Measurements from ENCODE around the gene PAQR9. TPM values are rescaled to one million over a fixed set of nuclear protein-coding genes. Genes with fewer than 3 reads are reported as not detected.

Gene PAQR9
- total RNA-seq, 2 donors from 2014 or later: not detected

DNA sequence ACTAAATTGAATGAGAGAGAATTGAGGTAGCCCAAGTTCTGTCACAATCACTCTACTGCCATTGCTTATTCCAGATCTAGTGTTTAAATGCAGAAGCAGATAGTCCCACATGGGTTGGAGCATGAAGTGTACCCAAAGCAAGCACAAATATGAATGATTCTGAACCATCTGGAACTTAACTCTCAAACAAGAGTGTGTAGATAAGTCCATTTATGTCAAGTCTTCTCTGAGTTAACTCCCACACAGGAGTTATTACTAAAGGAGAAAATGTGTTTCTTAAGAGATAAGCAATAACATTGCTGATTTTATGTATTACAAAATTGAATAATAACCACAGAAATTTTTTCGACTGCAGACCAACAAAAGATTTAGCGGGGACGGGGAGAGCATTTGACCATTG is 33.6 kb downstream of the PAQR9 start:
- TF ChIP-seq, protein P1, sequence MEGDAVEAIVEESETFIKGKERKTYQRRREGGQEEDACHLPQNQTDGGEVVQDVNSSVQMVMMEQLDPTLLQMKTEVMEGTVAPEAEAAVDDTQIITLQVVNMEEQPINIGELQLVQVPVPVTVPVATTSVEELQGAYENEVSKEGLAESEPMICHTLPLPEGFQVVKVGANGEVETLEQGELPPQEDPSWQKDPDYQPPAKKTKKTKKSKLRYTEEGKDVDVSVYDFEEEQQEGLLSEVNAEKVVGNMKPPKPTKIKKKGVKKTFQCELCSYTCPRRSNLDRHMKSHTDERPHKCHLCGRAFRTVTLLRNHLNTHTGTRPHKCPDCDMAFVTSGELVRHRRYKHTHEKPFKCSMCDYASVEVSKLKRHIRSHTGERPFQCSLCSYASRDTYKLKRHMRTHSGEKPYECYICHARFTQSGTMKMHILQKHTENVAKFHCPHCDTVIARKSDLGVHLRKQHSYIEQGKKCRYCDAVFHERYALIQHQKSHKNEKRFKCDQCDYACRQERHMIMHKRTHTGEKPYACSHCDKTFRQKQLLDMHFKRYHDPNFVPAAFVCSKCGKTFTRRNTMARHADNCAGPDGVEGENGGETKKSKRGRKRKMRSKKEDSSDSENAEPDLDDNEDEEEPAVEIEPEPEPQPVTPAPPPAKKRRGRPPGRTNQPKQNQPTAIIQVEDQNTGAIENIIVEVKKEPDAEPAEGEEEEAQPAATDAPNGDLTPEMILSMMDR (IDR thresholded peaks at IDR 0.05): no peak
- H3K9ac ChIP-seq (ENCODE audit: low read depth in 2 of 2, low read length in 2 of 2): no peak overlapping the region
- H3K4me3 ChIP-seq: no peak overlapping the region
- intact Hi-C loops (cut with DNase I): loop anchor here (10.0 kb wide), 1 partner anchor 55 kb away; no protein-coding TSS in a partner anchor
- H3K27me3 ChIP-seq: no peaks in the 10 kb centered on the region
- DNase-seq: no peak
- no peaks in the 10 kb centered on the region for H3K9me3 ChIP-seq
- H3K27ac ChIP-seq: no peak overlapping the region
- H3K36me3 ChIP-seq: no peaks in the 10 kb centered on the region
- no peaks in the 10 kb centered on the region for H3K4me1 ChIP-seq

DNA sequence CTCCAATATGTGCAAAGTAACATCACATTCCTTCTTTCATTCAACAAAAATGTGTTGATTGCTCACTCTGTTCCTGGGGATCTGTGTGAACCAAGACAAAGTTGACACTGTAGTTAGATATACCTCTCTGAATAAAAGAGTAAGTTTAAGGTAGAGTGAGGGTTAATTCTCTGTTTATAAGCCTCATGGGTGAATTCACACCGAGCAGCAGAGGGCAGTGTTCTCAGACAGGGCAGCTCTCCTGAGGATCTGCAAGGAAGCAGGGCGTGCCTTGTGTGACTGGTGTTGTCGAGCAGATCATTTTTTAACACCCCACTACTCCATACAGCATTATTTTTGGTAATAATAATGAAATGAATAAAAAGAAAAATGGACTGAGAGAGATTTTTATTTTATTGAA is 34.4 kb downstream of the PAQR9 start:
- Histone ChIP-seq H3K4me3 (no peak overlapping the region), H3K36me3 (no peaks in the 10 kb centered on the region), H3K9ac (ENCODE audit: low read depth in 2 of 2, low read length in 2 of 2) (no peak overlapping the region), H3K9me3 (no peaks in the 10 kb centered on the region), H3K27me3 (no peaks in the 10 kb centered on the region), H3K27ac (no peak overlapping the region), H3K4me1 (no peaks in the 10 kb centered on the region)
- DNase-seq: peak; percentile 57
- TF ChIP-seq, protein P1 (IDR thresholded peaks at IDR 0.05): peak; percentile 59
- intact Hi-C loops (cut with DNase I): no loop called here

DNA sequence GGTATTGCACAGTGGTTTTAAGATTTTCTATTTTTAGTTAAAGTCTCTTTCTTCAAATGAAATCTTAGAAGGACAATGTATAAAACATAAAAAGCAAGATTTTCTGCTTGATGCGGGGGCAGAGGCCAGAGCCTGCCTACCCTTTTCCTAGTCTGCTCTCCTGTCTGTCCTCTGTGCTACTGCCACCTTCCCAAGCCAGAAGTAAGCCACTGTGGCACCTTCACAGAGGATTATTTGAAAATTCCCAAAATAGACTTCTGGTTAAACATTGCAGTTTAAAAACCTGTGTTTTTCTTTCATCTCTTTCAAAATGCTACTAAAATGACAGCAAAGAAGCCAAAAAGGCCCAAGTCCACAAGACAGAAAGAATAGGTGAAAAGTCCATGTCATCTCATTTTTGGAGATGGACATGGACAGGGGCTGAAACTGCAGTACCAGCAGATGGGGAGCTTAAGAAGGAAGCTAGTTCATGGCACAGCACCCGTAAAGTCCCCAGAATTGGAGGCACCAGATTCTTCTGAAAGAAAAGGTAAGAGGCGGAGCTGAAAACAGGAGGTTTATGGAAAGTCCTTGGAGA is 37.0 kb downstream of the PAQR9 start:
- intact Hi-C loops (cut with DNase I): no loop called here
- TF ChIP-seq, protein P1 (IDR thresholded peaks at IDR 0.05): no peak

DNA sequence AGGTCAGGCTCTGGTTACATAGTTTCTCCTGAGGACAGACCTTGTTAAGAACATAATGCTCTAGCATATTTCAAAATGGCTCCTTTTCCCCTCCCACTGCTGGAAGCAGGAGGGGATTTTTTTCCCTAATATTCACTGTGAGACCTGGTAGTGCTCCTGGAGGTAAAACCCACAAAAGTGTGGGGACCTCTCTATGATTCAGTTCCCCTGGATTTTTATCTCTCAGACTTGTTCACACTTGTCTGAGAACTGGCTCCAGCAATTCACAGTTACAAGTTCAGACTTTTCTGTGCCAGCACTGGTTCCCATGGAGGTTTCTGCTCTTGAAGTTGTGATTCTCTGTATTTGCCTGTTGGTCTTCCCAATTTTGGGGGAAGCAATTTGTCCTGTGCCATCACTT is 38.3 kb downstream of the PAQR9 start:
- Histone ChIP-seq H3K27me3 (no peaks in the 10 kb centered on the region), H3K4me3 (no peak overlapping the region), H3K27ac (no peak overlapping the region), H3K9me3 (no peaks in the 10 kb centered on the region), H3K4me1 (no peaks in the 10 kb centered on the region), H3K9ac (ENCODE audit: low read depth in 2 of 2, low read length in 2 of 2) (no peak overlapping the region), H3K36me3 (no peaks in the 10 kb centered on the region)
- no peak for DNase-seq
- intact Hi-C loops (cut with DNase I): no loop called here
- TF ChIP-seq, protein P1 (IDR thresholded peaks at IDR 0.05): no peak

More for the DNA sequence above, 37.0 kb downstream of the PAQR9 start:
- no peak for DNase-seq
- H3K27me3 ChIP-seq: no peaks in the 10 kb centered on the region
- H3K9ac ChIP-seq (ENCODE audit: low read depth in 2 of 2, low read length in 2 of 2): no peak overlapping the region
- H3K4me1 ChIP-seq: no peaks in the 10 kb centered on the region
- no peaks in the 10 kb centered on the region for H3K9me3 ChIP-seq
- H3K36me3 ChIP-seq: no peaks in the 10 kb centered on the region
- no peak overlapping the region for H3K4me3 ChIP-seq
- H3K27ac ChIP-seq: no peak overlapping the region

DNA sequence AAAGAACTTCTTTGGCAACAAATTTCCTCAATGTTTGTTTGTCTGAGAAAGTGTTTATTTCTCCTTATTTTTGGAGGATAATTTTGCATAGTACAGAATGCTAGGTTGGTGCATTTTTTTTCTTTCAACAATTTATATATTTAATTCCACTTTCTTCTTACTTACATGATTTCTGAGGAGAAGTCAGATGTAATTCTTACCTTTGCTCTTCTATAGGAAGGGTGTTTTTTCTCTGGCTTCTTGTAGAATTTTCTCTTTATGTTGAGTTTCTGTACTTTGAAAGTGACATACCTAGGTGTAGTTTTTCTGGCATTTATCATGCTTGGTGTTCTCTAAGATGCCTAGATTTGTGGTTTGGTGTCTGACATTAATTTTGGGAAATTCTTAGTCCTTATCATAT is 39.8 kb downstream of the PAQR9 start:
- no peak for DNase-seq
- H3K36me3 ChIP-seq: no peaks in the 10 kb centered on the region
- H3K9me3 ChIP-seq: no peaks in the 10 kb centered on the region
- H3K9ac ChIP-seq (ENCODE audit: low read depth in 2 of 2, low read length in 2 of 2): no peak overlapping the region
- no peak overlapping the region for H3K4me3 ChIP-seq
- intact Hi-C loops (cut with DNase I): no loop called here
- TF ChIP-seq, protein P1 (IDR thresholded peaks at IDR 0.05): no peak
- H3K27me3 ChIP-seq: no peaks in the 10 kb centered on the region
- H3K27ac ChIP-seq: no peak overlapping the region
- H3K4me1 ChIP-seq: no peaks in the 10 kb centered on the region

All from colonic mucosa (tissue), 4 donors.